ENCODE measurements around the gene RFX6.

RFX6 gene

GRCh38 chr6:116974526-116975316 lies 97.7 kb downstream of the RFX6 start:
- DNase-seq: no peak

GRCh38 chr6:116975600-116975999 lies 98.6 kb downstream of the RFX6 start:
- no peak for DNase-seq

- DNase-seq: no peak
Measured at GRCh38 chr6:116979560-116979959, 102.5 kb downstream of the RFX6 start.
